H54 (cell line): ENCODE results near the gene NFXL1.

Experiments
- DNase-seq: peaks from one replicate; pipeline ENCODE4 v3.0.0; 2011; ENCODE audit warnings: low spot score, mixed read lengths; ENCODE audit not compliant: insufficient read length
- FAIRE-seq: peaks from 3 replicates; lab custom pipeline; 2011; peaks lifted over from hg19 to GRCh38; lab: Jason Lieb, UNC
- POLR2A ChIP-seq: IDR thresholded peaks from 2 replicates; pipeline ENCODE4 v1.6.1; 2011; ENCODE audit warnings: low read depth, mild to moderate bottlenecking, low read length

NFXL1 gene

GRCh38 chr4:47915378-47915777 lies 995 bp upstream of the NFXL1 start:
- FAIRE-seq = no peak
- TF ChIP-seq POLR2A = no peak
- no peak for DNase-seq

GRCh38 chr4:47914926-47915237 lies 499 bp upstream of the NFXL1 start:
- no peak for TF ChIP-seq POLR2A
- FAIRE-seq = no peak
- DNase-seq = no peak

- no peak for DNase-seq
- peak; percentile 25; the same call in 1 of the 2 replicates for TF ChIP-seq POLR2A
- no peak for FAIRE-seq
These were observed 543 bp downstream of the NFXL1 start for GRCh38 chr4:47913861-47914219.

GRCh38 chr4:47913330-47913729 lies 1.1 kb downstream of the NFXL1 start:
- TF ChIP-seq POLR2A = no peak
- no peak for FAIRE-seq
- DNase-seq = no peak

- no peak for FAIRE-seq
- DNase-seq = no peak
- TF ChIP-seq POLR2A = no peak
These were observed 7.2 kb downstream of the NFXL1 start for GRCh38 chr4:47907089-47907646.

- no peak for FAIRE-seq
- TF ChIP-seq POLR2A = no peak
- DNase-seq = no peak
These were observed 14.7 kb downstream of the NFXL1 start for GRCh38 chr4:47899639-47900038.

GRCh38 chr4:47891928-47892327 lies 22.5 kb downstream of the NFXL1 start:
- no peak for FAIRE-seq
- TF ChIP-seq POLR2A = no peak
- no peak for DNase-seq

GRCh38 chr4:47882228-47882627 lies 32.2 kb downstream of the NFXL1 start:
- no peak for DNase-seq
- TF ChIP-seq POLR2A = no peak
- FAIRE-seq = no peak

- FAIRE-seq (no peak), DNase-seq (no peak)
- no peak for TF ChIP-seq POLR2A
These were observed 34.9 kb downstream of the NFXL1 start for GRCh38 chr4:47879458-47879857.

GRCh38 chr4:47876784-47877546 lies 37.4 kb downstream of the NFXL1 start:
- no peak for TF ChIP-seq POLR2A
- DNase-seq = no peak
- no peak for FAIRE-seq

GRCh38 chr4:47876310-47876709 lies 38.1 kb downstream of the NFXL1 start:
- DNase-seq (no peak), FAIRE-seq (no peak)
- no peak for TF ChIP-seq POLR2A

GRCh38 chr4:47873877-47874541 lies 40.4 kb downstream of the NFXL1 start:
- DNase-seq (no peak), FAIRE-seq (no peak)
- no peak for TF ChIP-seq POLR2A

- FAIRE-seq (no peak), DNase-seq (no peak)
- TF ChIP-seq POLR2A = no peak
These were observed 50.9 kb downstream of the NFXL1 start for GRCh38 chr4:47863486-47863885.

- no peak for FAIRE-seq
- peak; percentile 1 for DNase-seq
- no peak for TF ChIP-seq POLR2A
These were observed 52.1 kb downstream of the NFXL1 start for GRCh38 chr4:47862297-47862696.

- no peak for FAIRE-seq
- no peak for DNase-seq
- no peak for TF ChIP-seq POLR2A
These were observed 54.1 kb downstream of the NFXL1 start for GRCh38 chr4:47860305-47860704.
